GM23248 (cell line): ENCODE measurements around the gene NEDD4L. TPM values are rescaled to one million over a fixed set of nuclear protein-coding genes. Genes with fewer than 3 reads are reported as not detected.
A peak's percentile ranks its signal among the peaks of the same experiment; 100 is the strongest.

Source experiments
- DNase-seq: peaks from one replicate; pipeline ENCODE4 v3.0.0-alpha.2; 2015
- H2AFZ ChIP-seq: fragments of 200-600 bp; sonication (generic); 2 replicates; pipeline ENCODE4 v1.6.1; 2016; ENCODE audit warnings: antibody characterized with exemption
- H3F3A ChIP-seq: fragments of 200-600 bp; sonication (generic); 2 replicates; pipeline ENCODE4 v1.6.1; 2016; ENCODE audit warnings: mild to moderate bottlenecking, antibody characterized with exemption, mixed run types; ENCODE audit not compliant: insufficient read depth
- H3K27ac ChIP-seq: fragments of 200-600 bp; sonication (generic); 2 replicates; pipeline ENCODE4 v1.5.1; 2016; ENCODE audit warnings: mild to moderate bottlenecking
- H3K27me3 ChIP-seq: fragments of 200-600 bp; sonication (generic); replicated peaks from 2 replicates; pipeline ENCODE4 v1.6.1; 2016; ENCODE audit warnings: mild to moderate bottlenecking; ENCODE audit not compliant: insufficient read depth
- H3K36me3 ChIP-seq: fragments of 200-600 bp; sonication (generic); 2 replicates; pipeline ENCODE4 v1.6.1; 2016; ENCODE audit warnings: low read depth, mild to moderate bottlenecking
- H3K4me1 ChIP-seq: fragments of 200-600 bp; sonication (generic); 2 replicates; pipeline ENCODE4 v1.6.1; 2016; ENCODE audit warnings: mild to moderate bottlenecking; ENCODE audit not compliant: insufficient read depth
- H3K4me2 ChIP-seq: fragments of 200-600 bp; sonication (generic); one replicate; pipeline ENCODE4 v1.6.1; 2016; ENCODE audit warnings: mild to moderate bottlenecking; ENCODE audit not compliant: unreplicated experiment
- H3K4me3 ChIP-seq: fragments of 200-600 bp; sonication (generic); 2 replicates; pipeline ENCODE4 v1.5.1; 2016; ENCODE audit warnings: mild to moderate bottlenecking
- H3K79me2 ChIP-seq: fragments of 200-600 bp; sonication (generic); 2 replicates; pipeline ENCODE4 v1.6.1; 2016; ENCODE audit warnings: mild to moderate bottlenecking; ENCODE audit not compliant: insufficient read depth
- H3K9ac ChIP-seq: fragments of 200-600 bp; sonication (generic); 2 replicates; pipeline ENCODE4 v1.6.1; 2016; ENCODE audit warnings: mild to moderate bottlenecking
- H3K9me2 ChIP-seq: fragments of 200-600 bp; sonication (generic); 2 replicates; pipeline ENCODE4 v1.6.1; 2016; ENCODE audit warnings: mixed run types, mild to moderate bottlenecking, moderate library complexity; ENCODE audit not compliant: insufficient read depth
- H3K9me3 ChIP-seq: fragments of 200-600 bp; sonication (generic); one replicate; pipeline ENCODE4 v1.6.1; 2017; ENCODE audit warnings: low read depth
- H4K20me1 ChIP-seq: fragments of 200-600 bp; sonication (generic); 2 replicates; pipeline ENCODE4 v1.6.0; 2016; ENCODE audit not compliant: insufficient read depth
- EZH2 ChIP-seq: fragments of 200-600 bp; sonication (generic); IDR thresholded peaks from 2 replicates; pipeline ENCODE4 v1.6.1; 2018; ENCODE audit warnings: antibody characterized with exemption, mild to moderate bottlenecking; ENCODE audit not compliant: insufficient read depth, poor library complexity, severe bottlenecking
- EZH2phosphoT487 ChIP-seq: fragments of 200-600 bp; sonication (generic); IDR thresholded peaks from 2 replicates; pipeline ENCODE4 v1.6.1; 2018; ENCODE audit warnings: antibody characterized with exemption, moderate library complexity, mild to moderate bottlenecking, low read depth; ENCODE audit not compliant: insufficient read depth
- WGBS, 2 experiments: methylation state at CpG; one replicate each; pipeline ENCODE4 v1.1.6; 2015 to 2017; ENCODE audit warnings: low lambda C conversion rate in 2 of 2, low coverage in 1 of 2; ENCODE audit errors: missing lambda C conversion rate in 2 of 2; 5-methylcytosine and 5-hydroxymethylcytosine counted together
- in situ Hi-C: fragments of 300-500 bp; cut with MboI; formaldehyde crosslinking; loops from 2 replicates; pipeline ENCODE4 v1.15.0; 2020
- polyA plus RNA-seq: library from polyadenylated mRNA; unstranded; fragments of >200 nt; fragmentation: Nextera tagmentation; extraction: Ambion mirVana; gene quantifications from 2 replicates; pipeline ENCODE4 v1.2.1, GENCODE V29; 2016
- total RNA-seq: library from RNA; depleted of rRNA; stranded (reverse); fragments of >200 nt; shearing (Covaris generic); gene quantifications from 2 replicates; pipeline ENCODE4 v1.2.3, GENCODE V29; 2014

The NEDD4L gene
- total and polyA plus RNA-seq, 2 experiments from 2014 or later, result 3.7 to 6.1 TPM

GRCh38 chr18:58228762-58229161, 184.7 kb downstream of the NEDD4L start:
- DNase-seq, result no peak
- H3K79me2 ChIP-seq, result no peaks in the 10 kb centered on the region
- H4K20me1 ChIP-seq, result no peaks in the 10 kb centered on the region
- H3K27me3 ChIP-seq, result no peaks in the 10 kb centered on the region
- peaks cover 10% of the 10 kb centered on the region for H3F3A ChIP-seq
- in situ Hi-C loops, result no loop called here
- no peak overlapping the region for H3K27ac ChIP-seq
- no peak overlapping the region for H3K9ac ChIP-seq
- H3K9me3 ChIP-seq, result no peaks in the 10 kb centered on the region
- H3K9me2 ChIP-seq, result no peaks in the 10 kb centered on the region
- peaks cover 22% of the 10 kb centered on the region for H3K4me1 ChIP-seq
- WGBS, 2 experiments, result 91 to 92% methylated on average over 7 of the region's 7 CpGs
- no peak overlapping the region for H3K4me2 ChIP-seq
- TF ChIP-seq EZH2phosphoT487 (no peak), EZH2 (no peak)
- no peak overlapping the region for H2AFZ ChIP-seq
- H3K36me3 ChIP-seq, result no peaks in the 10 kb centered on the region
- no peak overlapping the region for H3K4me3 ChIP-seq

- H3K27ac ChIP-seq, result no peak overlapping the region
- peaks cover 8% of the 10 kb centered on the region for H3F3A ChIP-seq
- H3K4me3 ChIP-seq, result no peak overlapping the region
- TF ChIP-seq EZH2phosphoT487 (no peak), EZH2 (no peak)
- no peak overlapping the region for H3K4me2 ChIP-seq
- H2AFZ ChIP-seq, result no peak overlapping the region
- H3K4me1 ChIP-seq, result peaks cover 18% of the 10 kb centered on the region
- H3K27me3 ChIP-seq, result no peaks in the 10 kb centered on the region
- H3K36me3 ChIP-seq, result no peaks in the 10 kb centered on the region
- H4K20me1 ChIP-seq, result no peaks in the 10 kb centered on the region
- H3K9me2 ChIP-seq, result no peaks in the 10 kb centered on the region
- WGBS, 2 experiments, result 96 to 98% methylated on average over 5 of the region's 5 CpGs
- H3K79me2 ChIP-seq, result no peaks in the 10 kb centered on the region
- no peaks in the 10 kb centered on the region for H3K9me3 ChIP-seq
- no peak overlapping the region for H3K9ac ChIP-seq
- no peak for DNase-seq
- in situ Hi-C loops, result no loop called here
Measured at GRCh38 chr18:58229162-58229561, 185.1 kb downstream of the NEDD4L start.

- H3K9me3 ChIP-seq, result no peaks in the 10 kb centered on the region
- H3K9me2 ChIP-seq, result no peaks in the 10 kb centered on the region
- no peaks in the 10 kb centered on the region for H4K20me1 ChIP-seq
- no peaks in the 10 kb centered on the region for H3F3A ChIP-seq
- peaks cover 9% of the 10 kb centered on the region; the same call in 1 of the 2 replicates for H3K4me1 ChIP-seq
- H3K27me3 ChIP-seq, result no peaks in the 10 kb centered on the region
- no peak overlapping the region for H2AFZ ChIP-seq
- in situ Hi-C loops, result no loop called here
- DNase-seq, result peak; percentile 38
- no peak overlapping the region for H3K27ac ChIP-seq
- 90 to 92% methylated on average over 8 of the region's 8 CpGs for WGBS, 2 experiments
- no peaks in the 10 kb centered on the region for H3K36me3 ChIP-seq
- no peak overlapping the region for H3K4me2 ChIP-seq
- H3K79me2 ChIP-seq, result no peaks in the 10 kb centered on the region
- H3K9ac ChIP-seq, result no peak overlapping the region
- TF ChIP-seq EZH2phosphoT487 (no peak), EZH2 (no peak)
- no peak overlapping the region for H3K4me3 ChIP-seq
Measured at GRCh38 chr18:58230438-58231179, 186.6 kb downstream of the NEDD4L start.

- TF ChIP-seq EZH2phosphoT487 (no peak), EZH2 (no peak)
- 88 to 92% methylated on average over 2 of the region's 2 CpGs for WGBS, 2 experiments
- Histone ChIP-seq H3K4me2 (no peak overlapping the region), H3K36me3 (no peaks in the 10 kb centered on the region), H3F3A (no peaks in the 10 kb centered on the region), H3K4me1 (peaks cover 9% of the 10 kb centered on the region; the same call in 1 of the 2 replicates), H3K9ac (no peak overlapping the region), H3K27ac (no peak overlapping the region), H4K20me1 (no peaks in the 10 kb centered on the region), H3K27me3 (no peaks in the 10 kb centered on the region), H3K4me3 (no peak overlapping the region), H3K9me2 (no peaks in the 10 kb centered on the region), H3K79me2 (no peaks in the 10 kb centered on the region), H2AFZ (no peak overlapping the region), H3K9me3 (no peaks in the 10 kb centered on the region)
- in situ Hi-C loops, result no loop called here
- DNase-seq, result peak; percentile 30
Measured at GRCh38 chr18:58231930-58232329, 187.9 kb downstream of the NEDD4L start.
